Measurements from ENCODE around the gene ZNF780A.
"Not testable (repeated sequence)": the region's sequence is repeated elsewhere in the genome, so short reads cannot be mapped to it uniquely, and the experiment has no call there.

ZNF780A gene

DNA sequence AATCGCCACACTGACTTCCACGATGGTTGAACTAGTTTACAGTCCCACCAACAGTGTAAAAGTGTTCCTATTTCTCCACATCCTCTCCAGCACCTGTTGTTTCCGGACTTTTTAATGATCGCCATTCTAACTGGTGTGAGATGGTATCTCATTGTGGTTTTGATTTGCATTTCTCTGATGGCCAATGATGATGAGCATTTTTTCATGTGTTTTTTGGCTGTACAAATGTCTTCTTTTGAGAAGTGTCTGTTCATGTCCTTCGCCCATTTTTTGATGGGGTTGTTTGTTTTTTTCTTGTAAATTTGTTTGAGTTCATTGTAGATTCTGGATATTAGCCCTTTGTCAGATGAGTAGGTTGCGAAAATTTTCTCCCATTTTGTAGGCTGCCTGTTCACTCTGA, 23.4 kb upstream of the ZNF780A start:
- H3K4me1 ChIP-seq (ENCODE audit: control insufficient read depth, insufficient read depth, low read length, poor library complexity, severe bottlenecking); H3K27ac ChIP-seq (ENCODE audit: low read depth, low read length, severe bottlenecking); H3K36me3 ChIP-seq (ENCODE audit: control insufficient read depth, insufficient read depth, low read length); H3K4me3 ChIP-seq (ENCODE audit: extremely low read depth, insufficient read depth, low read length, poor library complexity, severe bottlenecking): not testable (repeated sequence)
- WGBS, 2 experiments (ENCODE audit: insufficient coverage in 2 of 2): no CpG with 5 or more reads among the region's 6 CpGs
- peaks cover 13% of the 10 kb centered on the region for H3K9me3 ChIP-seq (ENCODE audit: control insufficient read depth, low read length)

DNA sequence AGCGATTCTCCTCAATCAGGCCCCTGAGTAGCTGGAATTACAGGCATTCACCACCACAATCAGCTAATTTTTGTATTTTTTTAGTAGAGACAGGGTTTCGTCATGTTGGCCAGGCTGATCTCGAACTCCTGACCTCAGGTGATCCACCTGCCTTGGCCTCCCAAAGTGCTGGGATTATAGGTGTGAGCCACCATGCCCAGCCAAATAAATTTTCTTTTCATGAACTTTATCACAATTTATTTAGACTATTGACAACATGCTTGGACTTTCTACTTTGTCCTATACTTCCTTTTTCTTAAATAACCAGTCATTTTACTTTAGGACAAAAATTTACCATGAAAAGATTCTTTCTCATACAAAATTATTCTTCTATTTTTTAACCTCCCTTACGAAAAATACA, 21.5 kb upstream of the ZNF780A start:
- not testable (repeated sequence) for H3K36me3 ChIP-seq (ENCODE audit: control insufficient read depth, insufficient read depth, low read length); H3K4me3 ChIP-seq (ENCODE audit: extremely low read depth, insufficient read depth, low read length, poor library complexity, severe bottlenecking); H3K27ac ChIP-seq (ENCODE audit: low read depth, low read length, severe bottlenecking); H3K4me1 ChIP-seq (ENCODE audit: control insufficient read depth, insufficient read depth, low read length, poor library complexity, severe bottlenecking)
- peaks cover 13% of the 10 kb centered on the region for H3K9me3 ChIP-seq (ENCODE audit: control insufficient read depth, low read length)
- WGBS, 2 experiments (ENCODE audit: insufficient coverage in 2 of 2): 28 to 36% methylated on average over 2 of the region's 4 CpGs

DNA sequence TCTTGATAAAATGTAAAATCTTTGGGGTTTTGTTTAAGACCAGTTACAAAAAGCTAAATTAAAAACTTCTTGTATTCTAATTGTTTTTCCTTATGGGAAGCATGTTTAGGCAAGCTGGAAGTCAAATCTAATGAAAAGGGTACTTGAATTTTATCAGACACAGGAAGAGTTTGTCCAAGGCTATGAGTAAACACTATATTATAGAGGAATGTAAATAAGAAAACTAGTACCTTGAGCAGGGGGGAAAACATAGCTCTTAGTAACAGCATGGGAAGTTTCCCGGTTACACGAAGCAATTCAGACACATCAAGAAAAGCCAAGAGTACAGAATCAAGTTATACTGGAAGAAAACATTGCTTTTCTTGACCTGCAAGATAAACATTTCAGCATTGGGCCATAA, 19.8 kb upstream of the ZNF780A start:
- no peaks in the 10 kb centered on the region for H3K4me1 ChIP-seq (ENCODE audit: control insufficient read depth, insufficient read depth, low read length, poor library complexity, severe bottlenecking)
- H3K9me3 ChIP-seq (ENCODE audit: control insufficient read depth, low read length): peaks cover 13% of the 10 kb centered on the region
- no peaks in the 10 kb centered on the region for H3K36me3 ChIP-seq (ENCODE audit: control insufficient read depth, insufficient read depth, low read length)
- WGBS, 2 experiments (ENCODE audit: insufficient coverage in 2 of 2): 90% methylated on average over 2 of the region's 2 CpGs; no CpG with 5 or more reads in 1 of the 2 experiments
- H3K4me3 ChIP-seq (ENCODE audit: extremely low read depth, insufficient read depth, low read length, poor library complexity, severe bottlenecking): no peak overlapping the region
- H3K27ac ChIP-seq (ENCODE audit: low read depth, low read length, severe bottlenecking): no peak overlapping the region

DNA sequence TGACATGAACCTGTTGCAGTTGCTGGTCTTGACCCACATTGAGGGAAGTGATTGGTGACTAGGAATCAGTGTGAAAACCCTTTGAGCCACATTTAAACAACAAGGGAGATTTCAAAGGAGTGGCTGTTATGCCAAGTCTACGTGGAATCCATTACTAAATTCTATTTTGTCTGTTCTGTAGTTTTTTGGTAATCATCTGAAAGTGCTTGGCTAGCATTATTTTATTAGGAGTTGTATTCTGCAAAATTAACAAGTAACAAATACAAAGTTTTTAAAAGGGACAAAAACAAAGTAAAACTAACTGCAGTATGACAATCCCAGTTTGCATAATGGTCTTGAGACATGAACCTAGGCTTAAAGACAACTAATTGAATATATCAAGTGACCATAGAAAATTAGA, 14.0 kb upstream of the ZNF780A start:
- Histone ChIP-seq H3K36me3 (ENCODE audit: control insufficient read depth, insufficient read depth, low read length) (no peaks in the 10 kb centered on the region), H3K4me1 (ENCODE audit: control insufficient read depth, insufficient read depth, low read length, poor library complexity, severe bottlenecking) (no peaks in the 10 kb centered on the region), H3K4me3 (ENCODE audit: extremely low read depth, insufficient read depth, low read length, poor library complexity, severe bottlenecking) (no peak overlapping the region), H3K27ac (ENCODE audit: low read depth, low read length, severe bottlenecking) (no peak overlapping the region), H3K9me3 (ENCODE audit: control insufficient read depth, low read length) (no peaks in the 10 kb centered on the region)
- no CpG with 5 or more reads among the region's 1 CpG for WGBS, 2 experiments (ENCODE audit: insufficient coverage in 2 of 2)

DNA sequence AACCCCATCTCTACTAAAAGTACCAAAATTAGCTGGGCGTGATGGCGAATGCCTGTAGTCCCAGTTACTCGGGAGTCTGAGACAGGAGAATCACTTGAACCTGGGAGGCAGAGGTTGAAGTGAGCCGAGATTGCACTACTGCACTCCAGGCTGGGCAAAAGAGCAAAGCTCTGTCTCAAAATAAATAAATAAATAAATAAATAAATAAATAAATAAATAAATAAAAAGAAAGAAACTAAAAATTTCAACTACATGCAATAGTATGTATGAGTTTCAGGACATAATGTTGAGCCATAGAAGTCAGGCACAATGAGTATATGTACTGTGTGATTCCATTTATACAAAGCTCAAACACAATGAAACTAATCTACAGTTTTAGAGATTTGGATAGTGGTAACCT, 12.9 kb upstream of the ZNF780A start:
- H3K4me1 ChIP-seq (ENCODE audit: control insufficient read depth, insufficient read depth, low read length, poor library complexity, severe bottlenecking): no peaks in the 10 kb centered on the region
- H3K27ac ChIP-seq (ENCODE audit: low read depth, low read length, severe bottlenecking): no peak overlapping the region
- H3K4me3 ChIP-seq (ENCODE audit: extremely low read depth, insufficient read depth, low read length, poor library complexity, severe bottlenecking): no peak overlapping the region
- no peaks in the 10 kb centered on the region for H3K9me3 ChIP-seq (ENCODE audit: control insufficient read depth, low read length)
- no peaks in the 10 kb centered on the region for H3K36me3 ChIP-seq (ENCODE audit: control insufficient read depth, insufficient read depth, low read length)
- 79 to 80% methylated on average over 1 to 3 of the region's 4 CpGs for WGBS, 2 experiments (ENCODE audit: insufficient coverage in 2 of 2)

DNA sequence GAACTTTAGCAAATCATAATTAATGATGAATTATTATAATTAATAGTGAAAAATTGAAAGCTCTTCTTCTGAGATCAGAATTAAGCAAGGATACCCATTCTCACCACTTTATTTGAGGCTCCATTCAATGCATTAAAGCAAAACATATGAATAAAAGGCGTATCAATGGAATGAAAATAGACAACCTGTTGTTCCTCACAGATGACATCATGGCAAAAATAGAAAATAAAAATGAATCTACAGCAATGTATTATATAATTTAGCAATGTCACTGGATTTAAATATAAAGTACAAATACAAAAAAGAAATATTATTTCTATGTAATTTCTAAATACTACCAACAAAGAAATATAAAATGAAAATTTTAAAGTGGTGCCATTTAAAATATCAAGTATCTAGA, 11.1 kb upstream of the ZNF780A start:
- H3K4me1 ChIP-seq (ENCODE audit: control insufficient read depth, insufficient read depth, low read length, poor library complexity, severe bottlenecking): no peaks in the 10 kb centered on the region
- no CpG with 5 or more reads among the region's 1 CpG for whole genome bisulfite sequencing, 2 experiments (ENCODE audit: insufficient coverage in 2 of 2)
- H3K36me3 ChIP-seq (ENCODE audit: control insufficient read depth, insufficient read depth, low read length): no peaks in the 10 kb centered on the region
- H3K27ac ChIP-seq (ENCODE audit: low read depth, low read length, severe bottlenecking): no peak overlapping the region
- H3K9me3 ChIP-seq (ENCODE audit: control insufficient read depth, low read length): no peaks in the 10 kb centered on the region
- H3K4me3 ChIP-seq (ENCODE audit: extremely low read depth, insufficient read depth, low read length, poor library complexity, severe bottlenecking): no peak overlapping the region

DNA sequence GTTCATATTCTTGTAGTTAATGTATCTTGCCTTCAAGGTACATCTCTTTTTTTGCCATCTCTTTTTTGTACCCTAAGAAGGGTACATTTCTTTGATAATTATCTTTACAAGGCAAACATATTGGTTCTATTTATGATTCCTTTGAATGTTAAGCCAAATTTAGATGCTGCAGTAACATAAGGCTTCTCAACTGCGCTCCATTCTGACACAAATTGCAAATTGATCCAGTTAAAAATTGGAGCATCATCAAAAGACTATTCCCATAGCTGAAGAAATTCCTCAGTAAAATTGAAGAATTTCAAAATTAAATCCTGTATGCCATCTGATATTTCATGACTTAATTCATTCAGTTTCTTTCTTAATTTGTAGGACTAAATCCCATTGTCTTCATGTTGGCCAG, 2.7 kb upstream of the ZNF780A start:
- Histone ChIP-seq H3K4me3 (ENCODE audit: extremely low read depth, insufficient read depth, low read length, poor library complexity, severe bottlenecking) (no peak overlapping the region), H3K27ac (ENCODE audit: low read depth, low read length, severe bottlenecking) (no peak overlapping the region)
- WGBS, 2 experiments (ENCODE audit: insufficient coverage in 2 of 2): 91% methylated on average over 1 of the region's 1 CpG; no CpG with 5 or more reads in 1 of the 2 experiments

DNA sequence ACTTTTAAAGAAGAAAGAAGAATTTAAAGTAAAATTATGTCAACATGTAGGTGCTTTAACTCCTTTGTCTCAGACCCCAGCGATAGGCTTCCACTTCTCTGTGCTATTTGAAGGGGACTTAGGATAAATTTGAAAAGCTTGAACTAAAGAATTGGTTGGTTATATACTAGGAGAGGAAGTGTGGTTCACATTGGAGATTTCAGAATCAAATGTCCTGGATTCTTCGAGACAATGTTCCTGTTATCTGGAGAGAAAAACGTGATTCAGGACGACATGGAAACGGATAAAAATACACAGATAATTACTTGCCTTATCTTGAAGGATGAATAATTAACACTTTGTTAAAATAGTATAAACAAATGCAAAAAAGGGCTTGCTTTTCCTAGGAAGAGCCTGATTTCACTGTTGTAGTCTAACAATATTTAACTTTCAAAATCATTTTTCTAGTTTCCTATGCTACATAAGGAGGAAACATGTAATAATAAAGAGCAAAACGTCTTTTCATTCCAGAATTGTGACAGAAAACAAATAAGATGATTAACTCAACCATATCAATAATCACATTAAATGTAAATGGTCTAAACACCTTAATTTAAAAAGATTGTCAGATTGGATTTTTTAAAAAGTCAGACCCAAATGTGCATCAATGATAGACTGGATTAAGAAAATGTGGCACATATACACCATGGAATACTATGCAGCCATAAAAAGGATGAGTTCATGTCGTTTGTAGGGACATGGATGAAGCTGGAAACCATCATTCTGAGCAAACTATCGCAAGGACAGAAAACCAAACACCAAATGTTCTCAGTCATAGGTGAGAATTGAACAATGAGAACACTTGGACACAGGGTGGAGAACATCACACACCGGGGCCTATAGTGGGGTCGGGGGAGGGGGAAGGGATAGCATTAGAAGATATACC, 724 bp upstream of the ZNF780A start:
- 70 to 80% methylated on average over 1 to 5 of the region's 10 CpGs for WGBS, 2 experiments (ENCODE audit: insufficient coverage in 2 of 2)
- Histone ChIP-seq H3K4me3 (ENCODE audit: extremely low read depth, insufficient read depth, low read length, poor library complexity, severe bottlenecking) (peak overlapping the region; percentile 83), H3K36me3 (ENCODE audit: control insufficient read depth, insufficient read depth, low read length) (peaks cover 7% of the 10 kb centered on the region), H3K9me3 (ENCODE audit: control insufficient read depth, low read length) (peaks cover 13% of the 10 kb centered on the region), H3K4me1 (ENCODE audit: control insufficient read depth, insufficient read depth, low read length, poor library complexity, severe bottlenecking) (no peaks in the 10 kb centered on the region), H3K27ac (ENCODE audit: low read depth, low read length, severe bottlenecking) (peak overlapping the region; percentile 94)

More for the DNA sequence above, 2.7 kb upstream of the ZNF780A start:
- Histone ChIP-seq H3K9me3 (ENCODE audit: control insufficient read depth, low read length) (peaks cover 5% of the 10 kb centered on the region), H3K4me1 (ENCODE audit: control insufficient read depth, insufficient read depth, low read length, poor library complexity, severe bottlenecking) (no peaks in the 10 kb centered on the region), H3K36me3 (ENCODE audit: control insufficient read depth, insufficient read depth, low read length) (peaks cover 4% of the 10 kb centered on the region)

DNA sequence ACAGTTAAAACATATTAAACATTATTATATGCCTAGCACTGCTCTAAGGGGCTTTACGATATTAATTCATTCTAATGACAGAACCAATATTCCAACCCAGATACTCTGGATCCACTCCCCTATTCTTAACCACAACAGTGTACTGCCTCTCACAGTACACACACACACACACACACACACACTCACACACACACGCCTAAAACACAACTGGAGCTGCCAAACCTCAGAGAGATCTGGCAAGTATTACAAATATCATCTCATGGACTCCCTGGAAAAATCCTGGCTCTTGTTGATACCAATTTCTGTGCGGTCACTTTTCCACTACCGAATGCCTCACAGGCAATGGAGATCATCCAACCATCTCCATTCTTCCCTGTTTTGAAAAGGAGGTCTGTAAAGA, 1.3 kb downstream of the ZNF780A start:
- peaks cover 13% of the 10 kb centered on the region for H3K9me3 ChIP-seq (ENCODE audit: control insufficient read depth, low read length)
- no peaks in the 10 kb centered on the region for H3K4me1 ChIP-seq (ENCODE audit: control insufficient read depth, insufficient read depth, low read length, poor library complexity, severe bottlenecking)
- H3K4me3 ChIP-seq (ENCODE audit: extremely low read depth, insufficient read depth, low read length, poor library complexity, severe bottlenecking): peak overlapping the region; percentile 83
- WGBS, 2 experiments (ENCODE audit: insufficient coverage in 2 of 2): 87% methylated on average over 3 to 4 of the region's 4 CpGs
- H3K27ac ChIP-seq (ENCODE audit: low read depth, low read length, severe bottlenecking): no peak overlapping the region
- peaks cover 11% of the 10 kb centered on the region for H3K36me3 ChIP-seq (ENCODE audit: control insufficient read depth, insufficient read depth, low read length)

DNA sequence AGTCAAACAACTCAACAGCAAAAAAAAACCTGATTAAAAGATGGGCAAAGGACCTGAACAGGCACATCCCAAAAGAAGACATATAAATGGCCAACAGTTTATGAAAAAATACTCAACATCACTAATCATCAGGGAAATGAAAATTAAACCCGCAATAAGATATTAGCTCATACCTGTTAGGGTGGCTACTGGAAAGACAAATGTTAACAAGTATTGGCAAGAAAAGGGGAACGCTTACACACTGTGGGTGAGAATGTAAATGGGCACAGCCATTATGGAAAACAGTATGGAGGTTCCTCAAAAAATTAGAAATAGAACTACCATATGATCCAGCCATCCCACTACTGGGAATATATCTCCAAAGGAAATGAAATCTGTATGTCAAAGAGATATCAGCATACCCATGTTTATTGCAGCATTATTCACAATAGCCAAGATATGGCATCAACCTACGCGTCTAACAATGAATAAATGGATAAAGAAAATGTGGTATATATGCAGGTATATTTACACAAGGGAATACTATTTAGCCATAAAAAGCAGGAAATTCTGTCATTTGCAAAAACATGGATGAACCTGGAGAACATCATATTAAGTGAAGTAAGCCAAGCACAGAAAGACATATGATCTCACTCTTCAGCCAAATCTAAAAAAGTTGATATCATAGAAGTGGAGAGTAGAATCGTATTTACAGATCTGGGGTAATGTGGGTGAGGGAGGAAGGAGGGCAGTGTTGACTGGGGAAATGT, 2.3 kb downstream of the ZNF780A start:
- H3K4me1 ChIP-seq (ENCODE audit: control insufficient read depth, insufficient read depth, low read length, poor library complexity, severe bottlenecking): no peaks in the 10 kb centered on the region
- H3K27ac ChIP-seq (ENCODE audit: low read depth, low read length, severe bottlenecking): no peak overlapping the region
- H3K36me3 ChIP-seq (ENCODE audit: control insufficient read depth, insufficient read depth, low read length): peaks cover 20% of the 10 kb centered on the region
- peaks cover 13% of the 10 kb centered on the region for H3K9me3 ChIP-seq (ENCODE audit: control insufficient read depth, low read length)
- 60% methylated on average over 1 of the region's 5 CpGs; no CpG with 5 or more reads in 1 of the 2 experiments for WGBS, 2 experiments (ENCODE audit: insufficient coverage in 2 of 2)
- H3K4me3 ChIP-seq (ENCODE audit: extremely low read depth, insufficient read depth, low read length, poor library complexity, severe bottlenecking): no peak overlapping the region

Data from mesodermal cell (in vitro differentiated cells).